ENCODE measurements around the gene NPHP3.
"Not testable (repeated sequence)": the region's sequence is repeated elsewhere in the genome, so short reads cannot be mapped to it uniquely, and the experiment has no call there.

The NPHP3 gene

DNA sequence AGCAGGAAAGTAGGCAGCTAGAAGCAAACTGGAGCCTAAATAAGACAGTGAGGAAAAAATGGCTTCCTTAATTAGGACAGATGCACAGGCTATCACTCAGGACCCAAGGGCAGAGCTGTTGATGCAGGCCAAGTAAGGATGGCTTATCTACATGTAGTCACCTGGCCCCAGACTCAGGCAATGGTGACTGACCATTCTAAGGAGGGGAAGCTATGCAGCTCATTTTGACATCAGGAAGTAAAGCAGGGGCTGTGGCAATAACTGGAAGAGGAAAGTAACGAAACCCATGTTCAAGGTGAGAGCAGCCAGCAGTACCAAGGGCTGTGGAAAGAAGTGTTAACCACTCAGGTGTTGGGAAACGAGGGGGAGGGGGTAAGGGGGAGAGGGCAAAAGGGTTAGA, 78.8 kb downstream of the NPHP3 start:
- no peak for DNase-seq (ENCODE audit: low spot score)

DNA sequence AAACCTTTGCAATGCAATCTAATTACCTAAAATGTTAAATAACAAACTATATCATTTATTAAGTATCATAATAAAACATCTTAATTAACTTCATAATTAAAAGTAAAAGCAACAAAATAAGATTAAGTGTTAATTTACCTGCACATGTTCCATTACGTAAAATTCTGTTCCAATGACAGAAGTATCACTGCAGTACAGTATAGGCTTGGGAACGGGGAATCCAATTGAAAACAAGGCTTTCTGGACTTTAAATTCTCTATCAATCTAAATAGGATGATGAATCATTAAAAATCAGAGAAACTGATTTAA, 79.7 kb downstream of the NPHP3 start:
- DNase-seq (ENCODE audit: low spot score), result no peak

- peak; percentile 70 for DNase-seq (ENCODE audit: low spot score)
Observed at GRCh38 chr3:132641837-132642538, 80.2 kb downstream of the NPHP3 start.

GRCh38 chr3:132641427-132641826, 80.8 kb downstream of the NPHP3 start:
- DNase-seq (ENCODE audit: low spot score), result not testable (repeated sequence)

DNA sequence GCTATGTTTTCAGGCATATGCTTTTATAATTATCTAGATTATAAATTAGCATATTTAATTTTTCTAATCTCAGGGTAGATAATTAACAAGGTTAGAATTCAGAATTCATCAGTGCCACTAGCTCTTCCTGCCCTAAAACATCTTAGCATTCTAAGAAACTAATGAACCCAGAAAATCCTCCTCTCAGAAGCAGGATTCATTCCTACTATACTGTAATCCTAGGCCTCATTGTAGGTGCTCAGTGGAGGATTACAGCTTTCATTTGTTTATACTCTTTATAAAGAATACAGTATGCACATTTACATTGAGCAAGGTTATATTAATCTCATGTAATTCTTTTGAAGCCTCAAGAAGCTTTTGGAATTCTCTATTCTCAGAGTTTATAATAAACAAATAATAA, 83.5 kb downstream of the NPHP3 start:
- DNase-seq (ENCODE audit: low spot score), result no peak

DNA sequence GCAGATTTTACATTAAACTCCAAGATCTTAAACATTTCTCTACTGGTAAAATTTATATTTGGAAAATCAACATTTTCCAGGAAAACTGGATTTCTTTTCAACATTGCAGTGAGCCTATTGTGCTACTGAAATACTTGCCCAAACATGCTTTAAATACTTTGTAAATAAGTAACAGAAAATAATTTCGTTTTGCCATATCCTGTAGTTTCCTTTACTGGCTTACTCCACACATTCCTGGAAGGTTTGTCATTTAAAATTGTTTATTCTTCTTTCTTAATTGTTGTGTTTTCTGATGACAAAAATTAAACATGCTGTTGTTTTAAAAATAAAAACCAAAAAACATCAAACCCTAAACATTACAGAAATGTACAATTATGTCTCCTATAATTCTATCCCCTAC, 84.6 kb downstream of the NPHP3 start:
- DNase-seq (ENCODE audit: low spot score), result no peak

DNA sequence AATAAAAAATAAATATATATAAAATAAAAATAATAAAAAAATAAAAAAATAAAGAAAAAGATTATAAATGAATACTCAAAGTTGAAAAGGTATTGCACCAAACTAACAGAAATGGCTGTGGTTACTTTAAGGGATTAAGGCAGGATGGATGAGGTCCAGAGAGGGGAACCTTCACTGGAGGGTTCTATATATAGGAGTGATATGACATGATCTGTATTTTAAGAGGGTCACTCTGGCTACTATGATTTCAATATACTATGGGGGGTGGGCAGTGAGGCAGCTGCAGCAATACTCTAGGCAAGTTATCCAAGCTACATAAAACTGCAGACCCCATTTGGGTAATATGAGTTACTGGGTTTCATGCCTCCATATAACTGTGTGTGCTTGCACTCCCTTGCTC, 87.2 kb downstream of the NPHP3 start:
- DNase-seq (ENCODE audit: low spot score), result no peak

Measured in hematopoietic multipotent progenitor cell treated with erythropoietin and hydrocortisone succinate and interleukin-3 and kit ligand, for 15 days (in vitro differentiated cells).